ENCODE results near the gene SERPINA6. TPM values are rescaled to one million over a fixed set of nuclear protein-coding genes. Genes with fewer than 3 reads are reported as not detected.
A peak's percentile ranks its signal among the peaks of the same experiment; 100 is the strongest.

SERPINA6 gene, protein sequence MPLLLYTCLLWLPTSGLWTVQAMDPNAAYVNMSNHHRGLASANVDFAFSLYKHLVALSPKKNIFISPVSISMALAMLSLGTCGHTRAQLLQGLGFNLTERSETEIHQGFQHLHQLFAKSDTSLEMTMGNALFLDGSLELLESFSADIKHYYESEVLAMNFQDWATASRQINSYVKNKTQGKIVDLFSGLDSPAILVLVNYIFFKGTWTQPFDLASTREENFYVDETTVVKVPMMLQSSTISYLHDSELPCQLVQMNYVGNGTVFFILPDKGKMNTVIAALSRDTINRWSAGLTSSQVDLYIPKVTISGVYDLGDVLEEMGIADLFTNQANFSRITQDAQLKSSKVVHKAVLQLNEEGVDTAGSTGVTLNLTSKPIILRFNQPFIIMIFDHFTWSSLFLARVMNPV
- not detected in 2 replicates for total RNA-seq
- not detected in 2 replicates for polyA plus RNA-seq
- not detected in 2 replicates for polyA plus RNA-seq (2012)
- not detected in 2 replicates for polyA minus RNA-seq (ENCODE audit: low replicate concordance)

DNA sequence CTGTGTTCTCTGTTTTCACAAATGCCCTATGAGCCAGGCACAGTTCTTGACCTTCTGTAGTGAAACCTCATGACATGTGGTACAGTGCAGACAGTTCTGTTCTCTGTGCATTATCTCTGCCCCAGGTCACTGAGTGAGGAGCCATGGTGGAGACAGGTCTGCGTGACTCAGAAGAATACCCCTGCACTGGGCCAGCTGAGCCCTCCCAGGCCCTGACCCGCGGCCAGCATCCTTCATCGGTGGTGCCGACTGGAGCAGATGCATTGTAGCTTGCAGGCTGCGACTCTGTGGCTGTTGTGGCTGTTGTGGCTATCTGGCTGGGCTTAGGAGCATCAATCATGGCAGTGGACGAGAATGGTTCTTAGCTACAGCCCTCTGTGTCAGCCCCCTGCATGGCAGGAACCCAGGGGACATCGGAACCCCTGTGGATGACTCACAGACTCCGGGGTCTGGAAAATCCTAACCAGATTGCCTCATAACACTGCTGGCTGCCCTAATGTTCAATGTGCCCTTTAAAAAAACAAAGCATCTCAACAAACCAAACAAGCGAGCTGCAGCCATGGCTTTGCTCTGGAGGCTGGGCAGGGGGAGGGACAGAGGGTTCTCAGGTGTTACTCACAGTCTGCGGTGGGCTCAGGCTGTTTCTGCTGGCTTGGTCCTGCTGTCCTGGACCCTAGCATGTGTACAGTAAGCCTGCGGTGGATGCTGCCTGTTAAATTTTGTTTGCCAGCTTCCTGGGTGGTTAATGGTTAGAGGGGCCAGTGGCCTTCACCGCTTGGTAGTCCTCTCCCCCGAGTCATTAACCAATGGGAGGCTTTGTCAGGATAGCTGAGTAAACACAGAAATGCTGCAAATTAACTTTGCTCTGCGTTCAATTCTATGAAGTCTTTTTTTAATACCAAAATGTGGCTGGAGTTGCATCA, at the start of gene SERPINA6:
TSS of gene SERPINA6 (minus strand) at position 689 of the 923 bp plus-strand sequence. CDS start 8,688 bp downstream, outside the sequence.
- DNase-seq (ENCODE audit: low read depth in 2 of 2), result peak; percentile 66 to 83
- H3K79me2 ChIP-seq (ENCODE audit: control insufficient read depth, insufficient read depth, low read length), result no peaks in the 10 kb centered on the region
- H2AFZ ChIP-seq (ENCODE audit: low read length), result no peak within 1 kb of the TSS

DNA sequence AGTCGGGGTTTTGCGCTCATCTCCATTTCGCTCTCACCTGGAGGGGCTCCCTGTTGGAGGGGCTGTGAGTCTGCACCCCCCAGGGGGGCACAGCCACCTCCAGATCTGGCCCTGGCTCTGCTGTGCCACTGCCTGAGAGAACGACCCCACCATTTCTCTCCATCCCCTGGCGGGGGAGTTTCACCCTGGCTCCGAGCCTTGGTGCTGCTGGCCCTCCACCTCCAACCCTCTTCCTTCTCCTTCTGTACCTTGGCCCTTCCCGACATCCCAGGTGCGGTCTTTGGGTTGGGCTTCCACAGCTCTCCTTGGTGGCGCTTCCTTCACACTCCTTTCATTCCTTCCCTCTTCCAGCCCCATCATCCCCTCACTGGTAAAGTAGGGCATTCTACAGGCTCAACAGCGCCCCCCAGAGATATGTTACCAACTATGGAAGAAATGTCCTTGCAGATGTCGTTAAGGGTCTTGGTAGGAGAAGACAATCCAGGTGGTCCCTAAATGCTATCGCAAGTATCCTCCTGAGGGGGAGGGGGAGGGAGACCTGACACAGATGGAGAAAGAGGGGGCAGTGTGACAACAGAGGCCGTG, 49.0 kb upstream of the SERPINA6 start:
- no peak overlapping the region for H3K4me3 ChIP-seq (replicated peaks in 1 of 4; ENCODE audit: control extremely low read depth in 1 of 4, insufficient read depth in 1 of 4, low read depth in 3 of 4, low read length in 4 of 4)
- no peaks in the 10 kb centered on the region for H4K20me1 ChIP-seq (ENCODE audit: control insufficient read depth, extremely low read depth, insufficient read depth, low read length)
- no peaks in the 10 kb centered on the region for H3K27me3 ChIP-seq (ENCODE audit: control insufficient read depth, insufficient read depth, low read length)
- H3K9me3 ChIP-seq (ENCODE audit: control insufficient read depth, insufficient read depth, low read depth, low read length), result no peaks in the 10 kb centered on the region
- H2AFZ ChIP-seq (ENCODE audit: low read length), result no peak overlapping the region
- H3K4me2 ChIP-seq (ENCODE audit: extremely low read depth, insufficient read depth, low read length), result no peak overlapping the region
- no peak overlapping the region for H3K27ac ChIP-seq (ENCODE audit: insufficient read depth, low read length)
- TF ChIP-seq, protein P1, sequence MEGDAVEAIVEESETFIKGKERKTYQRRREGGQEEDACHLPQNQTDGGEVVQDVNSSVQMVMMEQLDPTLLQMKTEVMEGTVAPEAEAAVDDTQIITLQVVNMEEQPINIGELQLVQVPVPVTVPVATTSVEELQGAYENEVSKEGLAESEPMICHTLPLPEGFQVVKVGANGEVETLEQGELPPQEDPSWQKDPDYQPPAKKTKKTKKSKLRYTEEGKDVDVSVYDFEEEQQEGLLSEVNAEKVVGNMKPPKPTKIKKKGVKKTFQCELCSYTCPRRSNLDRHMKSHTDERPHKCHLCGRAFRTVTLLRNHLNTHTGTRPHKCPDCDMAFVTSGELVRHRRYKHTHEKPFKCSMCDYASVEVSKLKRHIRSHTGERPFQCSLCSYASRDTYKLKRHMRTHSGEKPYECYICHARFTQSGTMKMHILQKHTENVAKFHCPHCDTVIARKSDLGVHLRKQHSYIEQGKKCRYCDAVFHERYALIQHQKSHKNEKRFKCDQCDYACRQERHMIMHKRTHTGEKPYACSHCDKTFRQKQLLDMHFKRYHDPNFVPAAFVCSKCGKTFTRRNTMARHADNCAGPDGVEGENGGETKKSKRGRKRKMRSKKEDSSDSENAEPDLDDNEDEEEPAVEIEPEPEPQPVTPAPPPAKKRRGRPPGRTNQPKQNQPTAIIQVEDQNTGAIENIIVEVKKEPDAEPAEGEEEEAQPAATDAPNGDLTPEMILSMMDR (conservative IDR thresholded peaks at IDR 0.05 in 1 of 2, IDR thresholded peaks at IDR 0.05 in 1 of 2; ENCODE audit: low read depth in 1 of 2, low read length in 2 of 2), result no peak
- TF ChIP-seq EZH2 (IDR thresholded peaks at IDR 0.05; ENCODE audit: low read length, missing control alignments), result no peak
- H3K4me1 ChIP-seq (ENCODE audit: control insufficient read depth, extremely low read depth, insufficient read depth, low read length), result peaks cover 4% of the 10 kb centered on the region
- no peak overlapping the region for H3K9ac ChIP-seq (ENCODE audit: insufficient read depth, low read length)
- H3K79me2 ChIP-seq (ENCODE audit: control insufficient read depth, insufficient read depth, low read length), result no peaks in the 10 kb centered on the region
- DNase-seq (ENCODE audit: low read depth in 2 of 2), result no peak
- no peaks in the 10 kb centered on the region for H3K36me3 ChIP-seq (ENCODE audit: control insufficient read depth, insufficient read depth, low read length)

More for the DNA sequence above, at the start of gene SERPINA6:
- no peak within 1 kb of the TSS for H3K4me2 ChIP-seq (ENCODE audit: extremely low read depth, insufficient read depth, low read length)
- no peak within 1 kb of the TSS for H3K27ac ChIP-seq (ENCODE audit: insufficient read depth, low read length)
- H3K4me3 ChIP-seq (replicated peaks in 1 of 4; ENCODE audit: control extremely low read depth in 1 of 4, insufficient read depth in 1 of 4, low read depth in 3 of 4, low read length in 4 of 4), result no peak within 1 kb of the TSS
- H3K4me1 ChIP-seq (ENCODE audit: control insufficient read depth, extremely low read depth, insufficient read depth, low read length), result no peaks in the 10 kb centered on the region
- no peaks in the 10 kb centered on the region for H3K36me3 ChIP-seq (ENCODE audit: control insufficient read depth, insufficient read depth, low read length)
- no peak within 1 kb of the TSS for H3K9ac ChIP-seq (ENCODE audit: insufficient read depth, low read length)
- TF ChIP-seq, protein P1 (conservative IDR thresholded peaks at IDR 0.05 in 1 of 2, IDR thresholded peaks at IDR 0.05 in 1 of 2; ENCODE audit: low read depth in 1 of 2, low read length in 2 of 2), result no peak
- no peak for TF ChIP-seq EZH2 (IDR thresholded peaks at IDR 0.05; ENCODE audit: low read length, missing control alignments)
- H3K9me3 ChIP-seq (ENCODE audit: control insufficient read depth, insufficient read depth, low read depth, low read length), result no peaks in the 10 kb centered on the region
- H4K20me1 ChIP-seq (ENCODE audit: control insufficient read depth, extremely low read depth, insufficient read depth, low read length), result no peaks in the 10 kb centered on the region
- H3K27me3 ChIP-seq (ENCODE audit: control insufficient read depth, insufficient read depth, low read length), result no peaks in the 10 kb centered on the region
